ENCODE measurements around the gene DLX6.
"Not testable (repeated sequence)": the region's sequence is repeated elsewhere in the genome, so short reads cannot be mapped to it uniquely, and the experiment has no call there.

The DLX6 gene

DNA sequence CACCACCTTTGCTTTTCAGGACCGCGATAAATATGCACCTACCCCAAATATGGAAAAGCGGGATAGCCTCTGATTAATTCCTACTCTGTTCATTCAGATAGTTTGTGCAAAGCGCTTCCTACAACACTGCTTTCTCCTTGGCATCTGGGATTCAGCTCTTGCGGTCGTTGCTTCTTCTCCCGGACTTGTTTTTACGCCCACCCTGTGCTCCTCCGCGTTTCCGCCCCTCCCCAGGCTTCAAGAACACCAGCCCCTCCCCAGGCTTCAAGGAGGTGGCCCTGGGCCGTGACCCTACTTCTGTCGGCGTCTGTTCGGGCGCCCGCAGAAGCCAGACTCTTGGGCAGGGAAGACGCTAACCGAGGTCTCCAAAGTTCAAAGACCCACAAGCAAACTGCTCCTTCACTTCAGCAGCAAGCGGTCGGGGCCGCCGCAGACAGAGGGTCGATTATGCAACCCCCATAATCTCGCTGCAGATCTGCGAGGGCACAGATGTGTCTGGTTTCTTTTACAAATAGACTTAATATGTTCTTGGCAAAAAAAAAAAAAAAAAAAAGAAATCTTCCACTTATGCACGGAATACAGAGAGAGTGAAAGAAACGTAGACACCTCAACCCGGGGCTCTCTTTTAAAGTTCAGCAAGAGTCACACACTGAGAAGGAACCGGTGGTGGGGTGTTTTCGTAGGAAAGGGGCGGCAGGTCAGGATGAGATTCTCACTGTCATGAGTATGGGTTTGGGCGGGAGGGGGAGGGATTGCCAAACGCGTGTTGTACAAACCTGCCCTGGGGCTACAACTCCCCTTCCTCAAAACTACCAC lies 17.3 kb downstream of the DLX6 start:
- no peak for DNase-seq (ENCODE audit: low read depth in 2 of 2)

DNA sequence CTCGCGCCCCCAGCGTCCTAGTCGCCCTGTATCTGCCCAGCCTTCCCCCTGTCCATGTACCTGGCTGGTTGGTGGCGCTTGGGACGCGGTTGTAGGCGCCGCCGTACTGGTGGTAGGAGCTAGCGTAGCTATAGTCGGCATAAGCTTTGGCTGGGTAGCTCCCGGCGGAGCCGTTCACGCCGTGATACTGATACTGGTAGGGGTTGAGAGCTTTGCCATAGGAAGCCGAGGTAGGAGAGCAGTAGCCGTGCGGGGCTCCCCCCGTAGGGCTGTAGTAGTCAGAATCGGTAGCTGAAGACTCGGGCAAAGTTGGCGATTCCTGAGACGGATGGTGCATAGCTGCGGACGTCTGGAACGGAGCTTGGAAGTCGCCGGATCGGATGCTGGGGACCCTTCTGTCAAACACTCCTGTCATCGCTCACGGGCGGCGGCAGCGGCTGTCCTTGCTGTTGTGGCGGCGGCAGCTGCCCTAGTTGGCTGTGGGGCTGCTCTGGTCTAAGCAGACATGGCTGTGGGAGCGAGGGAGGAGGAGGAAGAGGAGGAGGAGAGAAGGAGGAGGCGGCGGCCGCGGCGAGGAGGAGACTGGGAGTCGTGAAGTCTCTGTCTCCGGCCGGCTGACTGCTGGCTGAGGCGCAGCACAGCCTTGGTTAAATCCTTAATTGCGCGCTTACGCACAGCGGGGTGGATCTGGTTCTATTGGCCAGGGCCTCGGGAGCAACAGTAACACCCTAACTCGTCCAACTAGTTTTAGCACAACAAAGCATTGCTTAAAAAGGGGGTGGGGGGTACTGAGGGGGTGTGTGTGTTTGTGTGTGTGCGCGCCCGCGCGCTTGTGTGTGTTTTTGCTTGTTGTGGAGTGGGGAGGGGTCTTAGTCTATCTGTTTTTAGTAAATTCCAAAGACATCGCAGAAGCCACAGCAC lies 19.1 kb downstream of the DLX6 start, which contains the start of gene DLX5:
Gene DLX5, minus strand, starts transcription at position 623 of the 921 bp plus-strand sequence. Its CDS starts 208 bp downstream, at position 415.
- DNase-seq (ENCODE audit: low read depth in 2 of 2): no peak

DNA sequence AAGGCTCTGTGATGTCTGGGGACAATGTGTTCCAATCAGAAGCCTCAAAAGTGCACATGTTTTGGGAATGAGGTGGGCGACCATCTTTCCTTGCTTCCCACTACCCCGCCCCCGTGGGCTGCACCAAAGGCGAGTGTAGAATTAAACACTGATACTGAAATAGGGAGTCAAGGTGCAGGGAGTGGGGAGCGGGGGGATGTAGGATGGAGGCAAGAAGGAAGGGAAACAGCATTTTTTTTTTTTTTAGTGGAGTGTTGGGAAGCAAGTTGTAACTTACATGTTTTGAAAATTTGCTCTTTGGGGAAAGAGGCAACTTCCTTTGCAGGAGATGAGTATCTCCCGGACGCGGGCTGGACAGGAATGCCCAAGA lies 19.8 kb downstream of the DLX6 start:
- DNase-seq (ENCODE audit: low read depth in 2 of 2): no peak

DNA sequence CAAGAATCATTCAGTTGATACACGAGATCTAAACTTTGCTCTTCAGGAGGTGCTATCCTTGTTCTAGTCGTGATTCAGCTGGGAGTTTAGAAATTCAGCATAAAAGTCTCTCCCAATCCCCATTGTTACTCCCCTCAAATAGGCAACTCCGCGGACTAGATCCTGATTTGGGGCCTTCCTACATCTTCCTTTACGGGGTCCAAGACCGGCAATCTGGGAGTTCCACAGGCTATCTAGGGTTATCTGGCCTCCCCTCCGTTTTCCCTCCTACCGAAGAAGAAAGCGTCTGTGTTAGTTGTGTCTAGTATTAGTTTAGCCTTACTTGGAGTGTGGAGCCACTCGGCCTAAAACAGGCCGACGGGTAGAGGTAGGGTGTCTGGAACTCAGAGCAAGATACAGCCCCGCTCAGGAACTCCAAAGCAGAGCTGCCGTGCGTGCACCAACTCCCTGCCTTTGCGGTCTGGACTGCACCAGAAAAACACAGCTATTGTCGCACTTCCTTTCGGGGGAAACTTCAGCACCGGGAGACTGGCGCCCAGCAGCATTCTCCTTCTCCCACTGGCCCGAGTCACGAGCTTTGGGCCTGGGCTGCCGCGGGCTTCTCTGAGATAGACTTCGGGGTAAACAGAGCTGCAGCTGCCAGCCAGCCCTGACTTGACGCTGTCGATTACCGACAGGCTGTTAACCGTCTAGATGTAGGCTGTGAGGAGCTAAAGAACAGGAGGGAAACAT lies 20.8 kb downstream of the DLX6 start:
- DNase-seq (ENCODE audit: low read depth in 2 of 2): no peak

DNA sequence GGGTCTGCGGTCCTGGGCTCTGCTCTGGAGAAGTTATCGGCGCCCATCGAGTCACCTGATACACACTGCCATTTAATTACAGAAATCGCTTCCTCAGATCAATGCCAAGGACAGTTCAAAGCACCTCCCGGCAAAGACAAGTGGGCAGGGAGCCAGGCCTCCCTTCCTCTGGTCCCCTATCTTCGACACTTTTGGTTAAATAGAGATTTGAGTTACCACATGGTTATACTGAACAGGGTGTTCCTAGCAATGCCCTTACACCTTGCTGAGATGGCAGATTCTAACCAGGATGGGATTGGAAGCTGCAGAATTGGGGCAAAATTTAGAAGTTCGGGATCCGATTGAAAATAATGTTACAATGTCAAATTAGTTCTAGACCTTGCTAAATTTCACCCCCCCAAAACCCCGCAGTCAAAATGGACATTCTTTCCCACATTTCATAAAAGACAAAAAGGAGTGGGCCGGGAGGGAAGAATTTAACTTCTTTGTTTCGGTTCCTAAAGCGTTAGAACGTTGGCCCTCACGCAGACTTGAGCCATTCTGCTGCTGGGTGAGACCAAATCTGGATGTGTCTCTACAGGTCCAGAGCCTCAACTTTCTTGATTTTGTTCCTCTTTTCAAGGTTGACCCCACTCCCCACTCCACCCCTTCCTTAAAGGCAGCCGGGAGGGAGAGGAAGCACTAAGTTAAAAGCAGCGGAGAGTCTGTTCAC lies 21.5 kb downstream of the DLX6 start:
- DNase-seq (ENCODE audit: low read depth in 2 of 2): no peak

DNA sequence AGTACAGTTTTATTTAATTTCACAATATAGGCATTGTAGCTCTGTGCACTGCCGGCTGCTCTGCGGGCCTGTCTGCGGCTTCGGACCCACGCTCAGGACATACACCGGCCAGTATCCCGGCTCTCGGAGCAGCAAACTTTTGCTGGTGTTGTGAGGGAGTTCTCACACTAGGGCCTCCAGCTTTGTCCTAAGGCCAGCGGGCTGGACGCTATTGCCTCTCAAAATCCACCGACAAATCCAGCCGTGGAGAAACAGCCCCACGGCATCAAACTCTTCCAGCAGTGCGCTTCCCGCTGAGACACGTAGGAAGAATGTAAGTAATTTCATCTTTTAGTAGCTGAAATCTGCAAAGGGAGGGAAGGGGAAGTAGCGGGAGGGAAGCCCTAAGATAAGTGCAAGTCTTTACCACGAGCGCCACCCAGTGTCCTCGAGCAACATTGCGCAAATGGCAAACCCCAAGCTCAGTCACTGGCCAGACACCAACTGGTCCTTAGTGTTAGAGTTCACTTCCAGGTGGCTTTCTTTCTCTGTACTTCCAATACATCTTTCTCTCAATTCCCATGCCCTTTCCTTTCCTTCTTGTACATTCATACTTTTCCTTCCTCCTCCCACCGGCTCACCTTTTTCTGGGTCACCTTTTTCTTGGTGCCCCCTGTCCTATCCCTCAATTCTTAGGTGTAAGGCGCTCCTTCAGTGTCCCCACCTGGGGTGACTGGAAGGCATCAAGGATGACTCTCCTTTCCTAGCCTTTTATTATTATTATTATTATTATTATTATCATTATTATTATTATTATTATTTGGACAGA lies 22.3 kb downstream of the DLX6 start:
- DNase-seq (ENCODE audit: low read depth in 2 of 2): peak; percentile 56 to 61

DNA sequence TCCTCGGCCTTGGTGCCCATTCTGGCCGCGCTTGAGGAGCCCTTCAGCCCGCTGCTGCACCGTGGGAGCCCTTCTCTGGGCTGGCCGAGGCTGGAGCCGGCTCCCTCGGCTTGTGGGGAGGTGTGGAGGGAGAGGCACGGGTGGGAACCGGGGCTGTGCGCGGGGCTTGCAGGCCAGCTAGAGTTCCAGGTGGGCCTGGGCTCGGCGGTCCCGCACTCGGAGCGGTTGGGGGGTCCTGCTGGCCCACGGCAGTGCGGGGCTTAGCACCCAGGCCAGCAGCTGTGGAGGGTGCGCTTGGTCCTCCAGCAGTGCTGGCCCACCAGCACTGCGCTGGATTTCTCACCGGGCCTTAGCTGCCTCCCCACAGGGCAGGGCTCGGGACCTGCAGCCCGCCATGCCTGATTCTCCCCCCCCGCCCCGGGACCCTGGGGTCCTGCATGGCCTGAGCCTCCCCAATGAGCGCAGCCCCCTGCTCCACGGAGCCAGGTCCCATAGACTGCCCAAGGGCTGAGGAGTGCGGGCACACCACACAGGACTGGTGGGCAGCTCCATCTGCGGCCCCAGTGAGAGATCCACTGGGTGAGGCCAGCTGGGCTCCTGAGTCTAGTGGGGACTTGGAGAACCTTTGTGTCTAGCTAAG lies 29.0 kb downstream of the DLX6 start:
- not testable (repeated sequence) for DNase-seq (ENCODE audit: low read depth in 2 of 2)

DNA sequence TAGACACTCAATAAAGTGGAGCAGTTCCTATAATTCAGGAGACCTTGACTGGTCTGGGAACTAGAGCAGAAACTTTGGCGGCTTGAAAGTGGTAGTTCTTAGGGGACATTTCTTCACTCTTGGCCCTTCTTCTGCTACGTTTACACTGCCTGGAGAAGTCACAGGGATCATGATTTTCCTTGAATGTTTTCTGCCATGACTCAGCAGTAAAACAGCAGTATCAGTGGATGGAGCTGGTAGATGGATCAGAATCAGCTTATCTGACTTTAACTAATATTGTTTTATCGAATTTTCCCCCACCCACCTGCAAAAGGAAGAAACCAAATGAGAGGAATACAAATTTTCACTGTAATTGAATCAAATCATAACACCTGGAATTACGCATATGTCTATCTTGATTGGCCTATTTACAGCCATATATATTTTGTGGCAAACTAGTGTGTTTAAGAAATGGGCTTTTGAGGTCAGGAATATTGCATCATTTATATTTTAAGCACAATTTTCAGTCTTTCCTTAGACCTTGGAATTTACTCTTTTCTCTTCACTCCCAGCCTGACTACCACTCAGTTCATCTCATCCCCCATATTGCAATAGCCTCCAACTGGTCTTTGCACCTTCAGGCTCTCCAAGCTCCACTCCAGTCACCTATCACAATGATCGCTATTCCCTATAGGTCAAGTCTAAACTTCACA lies 34.2 kb downstream of the DLX6 start:
- no peak for DNase-seq (ENCODE audit: low read depth in 2 of 2)

DNA sequence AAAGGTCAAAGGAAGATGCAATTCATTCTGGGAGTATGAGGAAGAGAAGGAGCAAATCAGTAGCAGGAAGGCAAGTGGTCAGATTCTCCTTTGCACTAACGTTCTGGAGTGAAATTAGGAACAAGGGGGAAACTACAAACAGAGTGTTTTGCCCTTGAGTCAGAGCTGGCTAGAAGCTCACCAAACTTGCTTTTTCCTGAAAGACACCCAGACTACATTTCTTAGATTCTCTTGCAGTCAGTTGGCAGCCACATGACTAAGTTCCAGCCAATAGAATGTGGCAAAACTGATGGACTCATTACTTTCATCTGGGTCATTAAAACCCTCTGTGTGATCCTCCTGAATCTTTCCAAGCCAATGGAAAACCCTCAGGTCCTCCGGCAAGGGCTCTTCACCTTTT lies 37.9 kb downstream of the DLX6 start:
- DNase-seq (ENCODE audit: low read depth in 2 of 2): no peak
